Neural cell (in vitro differentiated cells): ENCODE measurements around the gene SLC6A17. TPM values are rescaled to one million over a fixed set of nuclear protein-coding genes. Genes with fewer than 3 reads are reported as not detected.

ENCODE experiments used
- H2AFZ ChIP-seq: fragments of 200-600, 300-800 bp; sonication (generic), shearing (Covaris generic); 2 replicates; pipeline ENCODE4 v1.6.0; 2014; ENCODE audit warnings: low read depth, mild to moderate bottlenecking, antibody characterized with exemption, low read length, moderate library complexity
- H3F3A ChIP-seq: fragments of 200-600 bp; shearing (Covaris generic); 2 replicates; pipeline ENCODE4 v1.6.1; 2016; ENCODE audit warnings: mild to moderate bottlenecking, moderate library complexity, mixed read lengths, antibody characterized with exemption, low read length; ENCODE audit not compliant: insufficient read depth, poor library complexity, severe bottlenecking
- H3K27ac ChIP-seq: fragments of 200-600, 300-800 bp; sonication (generic), shearing (Covaris generic); 2 replicates; pipeline ENCODE4 v1.5.1; 2014; ENCODE audit warnings: mild to moderate bottlenecking, low read length, moderate library complexity
- H3K27me3 ChIP-seq: fragments of 300-800, 200-600 bp; sonication (generic), shearing (Covaris generic); 2 replicates; pipeline ENCODE4 v1.6.0; 2014; ENCODE audit warnings: mild to moderate bottlenecking, low read depth, low read length, moderate library complexity; ENCODE audit not compliant: insufficient read depth
- H3K36me3 ChIP-seq: fragments of 300-800, 200-600 bp; sonication (generic), shearing (Covaris generic); 2 replicates; pipeline ENCODE4 v1.5.1; 2014; ENCODE audit warnings: mild to moderate bottlenecking, antibody characterized with exemption, low read length, moderate library complexity; ENCODE audit not compliant: insufficient read depth
- H3K4me2 ChIP-seq: fragments of 300-800, 200-600 bp; sonication (generic), shearing (Covaris generic); 2 replicates; pipeline ENCODE4 v1.6.0; 2014; ENCODE audit warnings: mild to moderate bottlenecking, low read length
- H3K4me3 ChIP-seq: fragments of 300-800, 200-600 bp; sonication (generic), shearing (Covaris generic); 2 replicates; pipeline ENCODE4 v1.5.1; 2014; ENCODE audit warnings: mild to moderate bottlenecking, low read length, moderate library complexity
- H3K79me2 ChIP-seq: fragments of 200-600 bp; shearing (Covaris generic); replicated peaks from 2 replicates; pipeline ENCODE4 v1.6.0; 2014; ENCODE audit warnings: mild to moderate bottlenecking, low read length, moderate library complexity; ENCODE audit not compliant: insufficient read depth
- H3K9ac ChIP-seq: fragments of 300-800, 200-600 bp; sonication (generic), shearing (Covaris generic); 2 replicates; pipeline ENCODE4 v1.6.1; 2016; ENCODE audit warnings: mild to moderate bottlenecking, low read length, mixed read lengths
- H3K9me2 ChIP-seq: fragments of 200-600 bp; shearing (Covaris generic); 2 replicates; pipeline ENCODE4 v1.6.1; 2016; ENCODE audit warnings: mild to moderate bottlenecking, low read length, mixed read lengths; ENCODE audit not compliant: insufficient read depth
- H3K9me3 ChIP-seq: fragments of 200-600, 300-800 bp; sonication (generic), shearing (Covaris generic); 2 replicates; pipeline ENCODE4 v1.6.1; 2016; ENCODE audit warnings: mild to moderate bottlenecking, mixed run types, low read length, moderate library complexity, mixed read lengths
- H4K20me1 ChIP-seq: fragments of 200-600 bp; shearing (Covaris generic); 2 replicates; pipeline ENCODE4 v1.6.1; 2016; ENCODE audit warnings: mild to moderate bottlenecking, mixed run types; ENCODE audit not compliant: insufficient read depth
- CTCF ChIP-seq: fragments of 450-650 bp; IDR thresholded peaks from 2 replicates; pipeline ENCODE4 v1.5.1; 2014; ENCODE audit warnings: antibody characterized with exemption, mild to moderate bottlenecking, moderate library complexity; ENCODE audit not compliant: poor library complexity, severe bottlenecking
- EP300 ChIP-seq: fragments of 450-650 bp; conservative IDR thresholded peaks from 2 replicates; pipeline ENCODE4 v1.6.1; 2014; ENCODE audit warnings: antibody characterized with exemption, mild to moderate bottlenecking, moderate library complexity; ENCODE audit not compliant: poor library complexity, severe bottlenecking
- EZH2 ChIP-seq: fragments of 200-600, 300-800 bp; shearing (Covaris generic), sonication (generic); IDR thresholded peaks from 2 replicates; pipeline ENCODE4 v1.6.1; 2014; ENCODE audit warnings: antibody characterized with exemption, low read length, borderline replicate concordance, mild to moderate bottlenecking; ENCODE audit not compliant: insufficient read depth, poor library complexity, severe bottlenecking
- MXI1 ChIP-seq: fragments of 450-650 bp; conservative IDR thresholded peaks from 2 replicates; pipeline ENCODE4 v1.6.1; 2014; ENCODE audit warnings: antibody characterized with exemption, mild to moderate bottlenecking; ENCODE audit not compliant: poor library complexity, severe bottlenecking
- POLR2AphosphoS5 ChIP-seq: IDR thresholded peaks from 2 replicates; pipeline ENCODE4 v1.6.1; 2012
- RAD21 ChIP-seq: fragments of 450-650 bp; conservative IDR thresholded peaks from 2 replicates; pipeline ENCODE4 v1.6.1; 2014; ENCODE audit warnings: antibody characterized with exemption, mild to moderate bottlenecking, moderate library complexity
- REST ChIP-seq: IDR thresholded peaks from 2 replicates; pipeline ENCODE4 v1.6.1; 2012; ENCODE audit warnings: borderline replicate concordance
- SMC3 ChIP-seq: fragments of 450-650 bp; conservative IDR thresholded peaks from 2 replicates; pipeline ENCODE4 v1.6.1; 2014; ENCODE audit warnings: antibody characterized with exemption, mild to moderate bottlenecking, moderate library complexity; ENCODE audit not compliant: poor library complexity
- TAF1 ChIP-seq: IDR thresholded peaks from 2 replicates; pipeline ENCODE4 v1.6.1; 2012; ENCODE audit warnings: low read depth
- polyA plus RNA-seq: library from polyadenylated mRNA; depleted of rRNA; stranded (reverse); fragments of >200 nt; gene quantifications from 2 replicates; pipeline ENCODE4 v1.2.3, GENCODE V29; 2014

SLC6A17 gene
- polyA plus RNA-seq, 1 donor from 2014 or later = 3.5 TPM

- Histone ChIP-seq H3K4me2 (no peak overlapping the region), H3F3A (no peaks in the 10 kb centered on the region), H3K79me2 (no peaks in the 10 kb centered on the region), H3K27me3 (no peaks in the 10 kb centered on the region), H2AFZ (no peak overlapping the region), H3K36me3 (no peaks in the 10 kb centered on the region), H4K20me1 (no peaks in the 10 kb centered on the region), H3K27ac (no peak overlapping the region), H3K9me2 (no peaks in the 10 kb centered on the region), H3K9me3 (no peaks in the 10 kb centered on the region), H3K9ac (no peak overlapping the region), H3K4me3 (no peak overlapping the region)
- no peak for TF ChIP-seq SMC3
- no peak for TF ChIP-seq EP300
- TF ChIP-seq TAF1 = no peak
- TF ChIP-seq RAD21 = no peak
- TF ChIP-seq CTCF = no peak
- TF ChIP-seq EZH2 = no peak
- no peak for TF ChIP-seq MXI1
- no peak for TF ChIP-seq POLR2AphosphoS5
- no peak for TF ChIP-seq REST
Measured at GRCh38 chr1:110227774-110228173, 77.5 kb downstream of the SLC6A17 start.

DNA sequence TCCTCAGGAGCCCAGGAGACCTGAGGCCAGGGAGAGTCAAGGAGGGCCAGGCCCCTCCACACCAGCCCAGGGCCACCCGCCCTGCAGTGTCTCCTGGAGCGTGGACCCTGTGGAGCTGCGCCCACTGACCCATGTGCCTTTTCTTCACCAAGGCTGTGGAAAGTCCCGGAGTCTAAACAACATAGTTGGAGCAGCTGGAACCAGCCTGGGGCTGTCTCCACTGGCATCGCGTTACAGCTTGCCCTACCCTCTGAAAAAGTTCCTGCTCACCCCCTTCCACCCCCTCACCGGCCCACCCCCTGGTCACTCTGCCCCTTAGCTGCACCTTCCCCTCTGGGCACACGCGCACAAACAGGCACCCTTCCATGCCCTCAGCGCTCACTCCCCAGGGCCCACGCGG, 78.1 kb downstream of the SLC6A17 start:
- no peak overlapping the region for H2AFZ ChIP-seq
- no peak overlapping the region for H3K9ac ChIP-seq
- H3K27me3 ChIP-seq = no peaks in the 10 kb centered on the region

More for the DNA sequence above, 78.1 kb downstream of the SLC6A17 start:
- Histone ChIP-seq H3K9me2 (no peaks in the 10 kb centered on the region), H3K9me3 (no peaks in the 10 kb centered on the region), H3K4me2 (no peak overlapping the region), H3K27ac (no peak overlapping the region), H4K20me1 (no peaks in the 10 kb centered on the region), H3F3A (no peaks in the 10 kb centered on the region), H3K4me3 (no peak overlapping the region), H3K79me2 (no peaks in the 10 kb centered on the region), H3K36me3 (no peaks in the 10 kb centered on the region)
- TF ChIP-seq SMC3 = no peak
- no peak for TF ChIP-seq MXI1
- no peak for TF ChIP-seq POLR2AphosphoS5
- no peak for TF ChIP-seq EZH2
- TF ChIP-seq RAD21 = no peak
- no peak for TF ChIP-seq EP300
- no peak for TF ChIP-seq TAF1
- no peak for TF ChIP-seq REST
